A673 (cell line): ENCODE results near the gene GRM1. TPM values are rescaled to one million over a fixed set of nuclear protein-coding genes. Genes with fewer than 3 reads are reported as not detected.

ENCODE experiments used
- BruUV-seq: library from RNA; stranded (reverse); fragments of 400-500 nt; replicated peaks from 2 replicates; lab custom pipeline; 2021; lab: Mats Ljungman, UMichigan
- CTCF ChIA-PET: fragments of 300-600 bp; sonication (Branson Sonifier 250); formaldehyde crosslinking; loops from one replicate; lab custom pipeline; 2022; ENCODE audit warnings: antibody characterized with exemption; lab: Charles Lee
- POLR2A ChIA-PET: fragments of 300-600 bp; sonication (Branson Sonifier 250); formaldehyde crosslinking; loops from one replicate; lab custom pipeline; 2022; ENCODE audit warnings: antibody characterized with exemption; ENCODE audit not compliant: low non-redundant PET; lab: Charles Lee
- DNase-seq: peaks from one replicate; pipeline ENCODE4 v3.0.0-alpha.2; 2015; ENCODE audit warnings: low spot score
- H3K27ac ChIP-seq: fragments of 200-600 bp; sonication (generic); 2 replicates; pipeline ENCODE4 v1.5.1; 2016; ENCODE audit warnings: mixed run types, low read depth, mild to moderate bottlenecking, mixed read lengths, antibody characterized with exemption, low read length; ENCODE audit not compliant: poor library complexity, severe bottlenecking
- H3K27me3 ChIP-seq: fragments of 200-600 bp; sonication (generic); replicated peaks from 2 replicates; pipeline ENCODE4 v1.6.1; 2017; ENCODE audit warnings: mixed run types, low read depth, mild to moderate bottlenecking, mixed read lengths, antibody characterized with exemption, low read length; ENCODE audit not compliant: insufficient read depth, poor library complexity
- H3K36me3 ChIP-seq: fragments of 200-600 bp; sonication (generic); 2 replicates; pipeline ENCODE4 v1.6.1; 2016; ENCODE audit warnings: mixed run types, mild to moderate bottlenecking, mixed read lengths, antibody characterized with exemption, low read length; ENCODE audit not compliant: insufficient read depth, poor library complexity, severe bottlenecking
- H3K4me1 ChIP-seq: fragments of 200-600 bp; sonication (generic); 2 replicates; pipeline ENCODE4 v1.6.1; 2017; ENCODE audit warnings: mixed run types, mild to moderate bottlenecking, mixed read lengths, antibody characterized with exemption, low read length; ENCODE audit not compliant: insufficient read depth, poor library complexity, severe bottlenecking
- H3K4me3 ChIP-seq: fragments of 200-600 bp; sonication (generic); 2 replicates; pipeline ENCODE4 v1.5.1; 2016; ENCODE audit warnings: low read depth, mixed run types, mild to moderate bottlenecking, mixed read lengths, low read length; ENCODE audit not compliant: poor library complexity, severe bottlenecking
- H3K9me3 ChIP-seq: fragments of 200-600 bp; sonication (generic); 2 replicates; pipeline ENCODE4 v1.6.1; 2016; ENCODE audit warnings: mixed run types, low read depth, mild to moderate bottlenecking, mixed read lengths, antibody characterized with exemption, low read length; ENCODE audit not compliant: poor library complexity, severe bottlenecking
- CTCF ChIP-seq: fragments of 300-800, 200-600 bp; sonication (generic); conservative IDR thresholded peaks from 2 replicates; pipeline ENCODE4 v1.5.1; 2017; ENCODE audit warnings: low read depth, mild to moderate bottlenecking, antibody characterized with exemption, low read length, moderate library complexity, mixed read lengths
- EZH2 ChIP-seq: fragments of 200-600 bp; sonication (generic); IDR thresholded peaks from 2 replicates; pipeline ENCODE4 v1.6.1; 2017; ENCODE audit warnings: borderline replicate concordance, low read depth, mild to moderate bottlenecking, mixed read lengths, antibody characterized with exemption, low read length; ENCODE audit not compliant: poor library complexity, severe bottlenecking
- intact Hi-C: fragments of 100-400 bp; cut with micrococcal nuclease; formaldehyde crosslinking; loops from one replicate; pipeline ENCODE4 v1.10.0; 2022; ENCODE audit not compliant: unreplicated experiment
- total RNA-seq: library from RNA; stranded (reverse); gene quantifications from 2 replicates; pipeline ENCODE4 v1.2.3, GENCODE V29; 2021

The GRM1 gene
- total RNA-seq, 1 experiment from 2014 or later: 0.11 TPM

GRCh38 chr6:146286961-146287360 is 258.1 kb downstream of the GRM1 start:
- Histone ChIP-seq H3K27ac (no peak overlapping the region), H3K4me1 (peaks cover 9% of the 10 kb centered on the region), H3K4me3 (no peak overlapping the region), H3K27me3 (no peaks in the 10 kb centered on the region), H3K36me3 (no peaks in the 10 kb centered on the region), H3K9me3 (no peaks in the 10 kb centered on the region)
- ChIA-PET POLR2A (interaction anchor here (0.7 kb wide), 1 partner anchor 12 kb away, joined by 4 read pairs; no protein-coding TSS in a partner anchor), CTCF (no interaction called here)
- TF ChIP-seq CTCF (no peak), EZH2 (no peak)
- peak; percentile 23 for DNase-seq
- intact Hi-C loops: no loop called here
- no TSS peak for BruUV-seq

- no peak overlapping the region for H3K4me3 ChIP-seq
- no peaks in the 10 kb centered on the region for H3K36me3 ChIP-seq
- POLR2A ChIA-PET: no interaction called here
- no peaks in the 10 kb centered on the region for H3K9me3 ChIP-seq
- H3K27ac ChIP-seq: no peak overlapping the region
- intact Hi-C loops: no loop called here
- CTCF ChIA-PET: no interaction called here
- no peaks in the 10 kb centered on the region for H3K27me3 ChIP-seq
- no peak for DNase-seq
- peaks cover 9% of the 10 kb centered on the region for H3K4me1 ChIP-seq
- TF ChIP-seq CTCF (no peak), EZH2 (no peak)
- no TSS peak for BruUV-seq
These were observed 259.0 kb downstream of the GRM1 start for GRCh38 chr6:146287691-146288369.

- H3K27ac ChIP-seq: no peak overlapping the region
- intact Hi-C loops: no loop called here
- peak; percentile 89 for DNase-seq
- no TSS peak for BruUV-seq
- CTCF ChIA-PET: no interaction called here
- H3K4me3 ChIP-seq: no peak overlapping the region
- POLR2A ChIA-PET: no interaction called here
- no peaks in the 10 kb centered on the region for H3K9me3 ChIP-seq
- no peaks in the 10 kb centered on the region for H3K36me3 ChIP-seq
- TF ChIP-seq CTCF (no peak), EZH2 (no peak)
- no peaks in the 10 kb centered on the region for H3K27me3 ChIP-seq
- H3K4me1 ChIP-seq: peaks cover 9% of the 10 kb centered on the region
These were observed 261.1 kb downstream of the GRM1 start for GRCh38 chr6:146289816-146290588.
